ENCODE results near the gene PCDHGB1.
A peak's percentile ranks its signal among the peaks of the same experiment; 100 is the strongest.
"Not testable (repeated sequence)": the region's sequence is repeated elsewhere in the genome, so short reads cannot be mapped to it uniquely, and the experiment has no call there.

Gene PCDHGB1

GRCh38 chr5:141349917-141350619 is at the start of gene PCDHGB1:
Gene PCDHGB1, plus strand, starts transcription at chr5:141350099. Its CDS starts 162 bp downstream, at chr5:141350261.
- peak within 1 kb of the TSS in 1 of 2 donors; percentile 56 for H3K4me3 ChIP-seq (ENCODE audit: low read length in 2 of 2)
- no peaks in the 10 kb centered on the region for H3K27me3 ChIP-seq (ENCODE audit: control insufficient read depth in 2 of 2, insufficient read depth in 2 of 2, low read length in 2 of 2)
- peaks cover 4 to 19% of the 10 kb centered on the region in 2 donors for H3K9me3 ChIP-seq (ENCODE audit: control insufficient read depth in 2 of 2, low read length in 2 of 2)

DNA sequence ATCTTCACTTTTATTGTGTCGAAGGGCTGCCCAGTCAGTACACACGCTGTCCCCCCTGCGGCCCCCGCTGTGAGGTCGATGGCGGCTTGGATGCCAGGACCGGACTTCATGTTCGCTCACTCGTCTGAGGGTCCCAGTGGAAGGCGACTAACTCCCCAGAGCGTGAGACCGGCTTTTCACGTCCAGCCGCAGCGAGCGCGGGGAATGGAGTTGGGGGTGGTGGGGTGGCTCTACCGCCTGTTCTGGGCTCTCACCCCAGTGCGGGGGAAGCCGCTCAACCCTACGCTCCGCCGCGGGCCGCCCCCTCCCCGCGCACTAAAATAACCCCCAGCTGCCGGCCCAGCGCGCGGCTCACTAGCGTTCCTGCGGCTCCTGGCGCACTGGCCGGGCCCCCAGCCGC is 46.1 kb upstream of the PCDHGB1 start, which contains the start of gene SLC25A2:
SLC25A2 (minus strand) TSS at position 294 of the 400 bp plus-strand sequence; CDS start at position 110, 184 bp downstream.
- no peak within 1 kb of the TSS for H3K27ac ChIP-seq (ENCODE audit: low read depth in 2 of 2, low read length in 2 of 2)
- H3K4me1 ChIP-seq (ENCODE audit: control insufficient read depth in 2 of 2, insufficient read depth in 2 of 2, low read length in 2 of 2): no peaks in the 10 kb centered on the region
- no peak within 1 kb of the TSS for H3K4me3 ChIP-seq (ENCODE audit: low read length in 2 of 2)
- no peaks in the 10 kb centered on the region for H3K27me3 ChIP-seq (ENCODE audit: control insufficient read depth in 2 of 2, insufficient read depth in 2 of 2, low read length in 2 of 2)
- H3K36me3 ChIP-seq (ENCODE audit: control insufficient read depth in 2 of 2, insufficient read depth in 2 of 2, low read length in 2 of 2): peaks cover 0 to 2% of the 10 kb centered on the region in 2 donors
- peaks cover 40 to 43% of the 10 kb centered on the region in 2 donors for H3K9me3 ChIP-seq (ENCODE audit: control insufficient read depth in 2 of 2, low read length in 2 of 2)
- no peak within 1 kb of the TSS for H3K9ac ChIP-seq (ENCODE audit: low read depth in 1 of 2, low read length in 2 of 2)

More at GRCh38 chr5:141349917-141350619, at the start of gene PCDHGB1:
- Histone ChIP-seq H3K36me3 (ENCODE audit: control insufficient read depth in 2 of 2, insufficient read depth in 2 of 2, low read length in 2 of 2) (no peaks in the 10 kb centered on the region), H3K4me1 (ENCODE audit: control insufficient read depth in 2 of 2, insufficient read depth in 2 of 2, low read length in 2 of 2) (no peaks in the 10 kb centered on the region), H3K9ac (ENCODE audit: low read depth in 1 of 2, low read length in 2 of 2) (no peak within 1 kb of the TSS), H3K27ac (ENCODE audit: low read depth in 2 of 2, low read length in 2 of 2) (no peak within 1 kb of the TSS)

- Histone ChIP-seq H3K4me1 (ENCODE audit: control insufficient read depth in 2 of 2, insufficient read depth in 2 of 2, low read length in 2 of 2) (no peaks in the 10 kb centered on the region), H3K27ac (ENCODE audit: low read depth in 2 of 2, low read length in 2 of 2) (no peak overlapping the region), H3K27me3 (ENCODE audit: control insufficient read depth in 2 of 2, insufficient read depth in 2 of 2, low read length in 2 of 2) (no peaks in the 10 kb centered on the region), H3K9ac (ENCODE audit: low read depth in 1 of 2, low read length in 2 of 2) (no peak overlapping the region), H3K36me3 (ENCODE audit: control insufficient read depth in 2 of 2, insufficient read depth in 2 of 2, low read length in 2 of 2) (peaks cover 1 to 5% of the 10 kb centered on the region in 2 donors), H3K4me3 (ENCODE audit: low read length in 2 of 2) (no peak overlapping the region), H3K9me3 (ENCODE audit: control insufficient read depth in 2 of 2, low read length in 2 of 2) (peaks cover 35 to 42% of the 10 kb centered on the region in 2 donors)
Observed at GRCh38 chr5:141306630-141307029, 43.3 kb upstream of the PCDHGB1 start.

- H3K4me1 ChIP-seq (ENCODE audit: control insufficient read depth in 2 of 2, insufficient read depth in 2 of 2, low read length in 2 of 2): no peaks in the 10 kb centered on the region
- H3K27ac ChIP-seq (ENCODE audit: low read depth in 2 of 2, low read length in 2 of 2): no peak overlapping the region
- H3K9me3 ChIP-seq (ENCODE audit: control insufficient read depth in 2 of 2, low read length in 2 of 2): peaks cover 45 to 50% of the 10 kb centered on the region in 2 donors
- H3K9ac ChIP-seq (ENCODE audit: low read depth in 1 of 2, low read length in 2 of 2): no peak overlapping the region
- H3K4me3 ChIP-seq (ENCODE audit: low read length in 2 of 2): no peak overlapping the region
- no peaks in the 10 kb centered on the region for H3K27me3 ChIP-seq (ENCODE audit: control insufficient read depth in 2 of 2, insufficient read depth in 2 of 2, low read length in 2 of 2)
- H3K36me3 ChIP-seq (ENCODE audit: control insufficient read depth in 2 of 2, insufficient read depth in 2 of 2, low read length in 2 of 2): peaks cover 12 to 22% of the 10 kb centered on the region in 2 donors
Observed at GRCh38 chr5:141313711-141314110, 36.2 kb upstream of the PCDHGB1 start.

- Histone ChIP-seq H3K36me3 (ENCODE audit: control insufficient read depth in 2 of 2, insufficient read depth in 2 of 2, low read length in 2 of 2) (peaks cover 19 to 31% of the 10 kb centered on the region in 2 donors), H3K9me3 (ENCODE audit: control insufficient read depth in 2 of 2, low read length in 2 of 2) (peaks cover 50 to 57% of the 10 kb centered on the region in 2 donors)
- H3K4me3 ChIP-seq (ENCODE audit: low read length in 2 of 2); H3K27ac ChIP-seq (ENCODE audit: low read depth in 2 of 2, low read length in 2 of 2); H3K9ac ChIP-seq (ENCODE audit: low read depth in 1 of 2, low read length in 2 of 2); H3K4me1 ChIP-seq (ENCODE audit: control insufficient read depth in 2 of 2, insufficient read depth in 2 of 2, low read length in 2 of 2); H3K27me3 ChIP-seq (ENCODE audit: control insufficient read depth in 2 of 2, insufficient read depth in 2 of 2, low read length in 2 of 2): not testable (repeated sequence)
Observed at GRCh38 chr5:141316963-141317362, 32.9 kb upstream of the PCDHGB1 start.

GRCh38 chr5:141319202-141319601 is 30.7 kb upstream of the PCDHGB1 start:
- Histone ChIP-seq H3K9me3 (ENCODE audit: control insufficient read depth in 2 of 2, low read length in 2 of 2) (peaks cover 43 to 51% of the 10 kb centered on the region in 2 donors), H3K4me3 (ENCODE audit: low read length in 2 of 2) (peak overlapping the region; percentile 93 to 97), H3K4me1 (ENCODE audit: control insufficient read depth in 2 of 2, insufficient read depth in 2 of 2, low read length in 2 of 2) (peaks cover 4 to 8% of the 10 kb centered on the region in 2 donors), H3K27ac (ENCODE audit: low read depth in 2 of 2, low read length in 2 of 2) (no peak overlapping the region), H3K9ac (ENCODE audit: low read depth in 1 of 2, low read length in 2 of 2) (no peak overlapping the region), H3K27me3 (ENCODE audit: control insufficient read depth in 2 of 2, insufficient read depth in 2 of 2, low read length in 2 of 2) (no peaks in the 10 kb centered on the region), H3K36me3 (ENCODE audit: control insufficient read depth in 2 of 2, insufficient read depth in 2 of 2, low read length in 2 of 2) (peaks cover 19 to 31% of the 10 kb centered on the region in 2 donors)

DNA sequence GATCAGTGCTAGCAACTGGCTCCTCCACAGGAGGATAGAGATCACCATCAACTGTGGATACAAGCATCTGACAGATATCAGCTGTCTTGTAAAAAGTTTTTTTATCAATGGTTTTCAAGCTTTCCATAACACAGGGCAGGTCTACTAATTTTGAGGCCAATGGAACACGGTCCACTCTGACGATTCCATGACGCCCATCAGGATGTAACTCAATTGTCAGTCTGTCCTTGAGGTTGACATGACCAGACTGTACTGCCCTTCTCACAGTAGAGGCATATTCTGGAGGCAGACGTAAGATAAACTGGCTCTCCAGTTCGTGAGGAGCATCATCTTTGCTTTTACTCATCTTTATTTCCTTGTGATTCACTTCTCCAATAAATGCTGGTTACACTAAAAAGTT is 30.2 kb upstream of the PCDHGB1 start:
- Histone ChIP-seq H3K27ac (ENCODE audit: low read depth in 2 of 2, low read length in 2 of 2) (no peak overlapping the region), H3K4me1 (ENCODE audit: control insufficient read depth in 2 of 2, insufficient read depth in 2 of 2, low read length in 2 of 2) (peaks cover 4 to 8% of the 10 kb centered on the region in 2 donors), H3K9ac (ENCODE audit: low read depth in 1 of 2, low read length in 2 of 2) (no peak overlapping the region), H3K9me3 (ENCODE audit: control insufficient read depth in 2 of 2, low read length in 2 of 2) (peaks cover 43 to 47% of the 10 kb centered on the region in 2 donors), H3K36me3 (ENCODE audit: control insufficient read depth in 2 of 2, insufficient read depth in 2 of 2, low read length in 2 of 2) (peaks cover 19 to 31% of the 10 kb centered on the region in 2 donors), H3K27me3 (ENCODE audit: control insufficient read depth in 2 of 2, insufficient read depth in 2 of 2, low read length in 2 of 2) (no peaks in the 10 kb centered on the region), H3K4me3 (ENCODE audit: low read length in 2 of 2) (peak overlapping the region; percentile 93 to 97)

DNA sequence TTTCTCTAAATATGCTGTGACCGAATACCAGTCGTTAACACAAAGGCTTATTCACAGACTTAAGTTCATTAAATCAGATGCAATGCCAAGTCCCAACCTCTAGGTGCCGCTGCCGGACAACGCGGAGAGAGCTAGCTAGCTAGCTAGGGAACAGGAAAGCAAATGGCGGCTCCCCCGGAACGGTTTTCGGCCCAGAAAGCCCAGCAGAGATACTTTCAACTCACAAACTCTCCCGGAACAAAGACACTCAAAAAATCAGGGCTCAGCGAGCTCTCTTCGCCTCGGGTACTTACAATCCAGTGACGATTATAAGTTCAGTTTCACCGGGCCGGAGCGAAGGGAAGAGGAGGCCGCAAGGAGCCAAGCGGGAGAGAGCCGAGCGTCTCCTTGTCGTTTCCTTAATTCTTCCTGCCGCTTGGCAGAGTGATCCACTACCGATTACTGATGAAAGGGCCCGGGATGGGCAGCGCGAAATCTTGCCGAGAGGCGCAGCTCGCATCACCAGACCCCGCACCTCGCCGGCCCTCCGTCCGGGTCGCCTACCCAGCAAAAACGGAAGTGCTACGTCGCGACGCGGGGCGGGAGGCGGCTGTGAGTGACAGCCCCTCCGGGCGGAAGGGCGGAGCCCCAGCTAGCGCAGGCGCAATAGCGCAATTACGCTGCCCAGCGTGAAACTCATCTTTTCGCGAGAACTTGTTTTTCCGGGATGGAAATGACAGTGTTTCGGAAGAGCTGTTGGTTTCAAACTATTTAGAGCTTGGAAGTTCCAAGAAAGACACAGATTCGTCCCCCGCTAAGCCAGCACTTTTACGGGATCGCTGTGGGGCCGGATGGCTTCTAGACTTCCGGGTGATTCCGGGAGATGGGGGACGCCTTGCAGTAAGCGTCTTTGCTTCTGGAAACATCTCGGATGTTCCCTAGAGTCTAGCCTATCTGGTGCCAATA is 29.4 kb upstream of the PCDHGB1 start, which contains the start of gene TAF7:
TAF7 (minus strand) TSS at position 560 of the 945 bp plus-strand sequence. CDS start 740 bp downstream, outside the sequence.
- Histone ChIP-seq H3K4me1 (ENCODE audit: control insufficient read depth in 2 of 2, insufficient read depth in 2 of 2, low read length in 2 of 2) (peaks cover 4 to 8% of the 10 kb centered on the region in 2 donors), H3K4me3 (ENCODE audit: low read length in 2 of 2) (peak within 1 kb of the TSS; percentile 93 to 97), H3K36me3 (ENCODE audit: control insufficient read depth in 2 of 2, insufficient read depth in 2 of 2, low read length in 2 of 2) (peaks cover 19 to 26% of the 10 kb centered on the region in 2 donors), H3K27me3 (ENCODE audit: control insufficient read depth in 2 of 2, insufficient read depth in 2 of 2, low read length in 2 of 2) (no peaks in the 10 kb centered on the region), H3K9ac (ENCODE audit: low read depth in 1 of 2, low read length in 2 of 2) (peak within 1 kb of the TSS; percentile 81 to 95), H3K27ac (ENCODE audit: low read depth in 2 of 2, low read length in 2 of 2) (peak within 1 kb of the TSS; percentile 86 to 94), H3K9me3 (ENCODE audit: control insufficient read depth in 2 of 2, low read length in 2 of 2) (peaks cover 35 to 41% of the 10 kb centered on the region in 2 donors)

DNA sequence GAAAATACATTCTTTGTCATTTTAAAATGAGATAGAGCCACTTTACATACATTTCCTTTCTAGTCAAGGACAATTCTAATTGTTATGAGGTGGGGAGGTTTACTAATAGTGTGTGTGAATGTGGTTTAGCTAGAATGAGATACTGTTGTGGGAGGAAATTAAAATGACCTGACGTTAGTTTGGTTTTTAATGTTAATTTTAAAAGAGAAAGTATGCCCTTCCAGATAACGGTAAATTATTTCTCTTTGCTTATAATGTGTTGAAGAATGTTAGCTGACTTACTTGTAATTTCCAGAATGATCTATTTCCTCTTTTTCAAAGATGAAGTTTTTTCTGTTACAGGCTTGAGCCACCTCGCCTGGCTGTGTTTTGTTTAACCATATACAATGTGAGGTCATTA is 27.6 kb upstream of the PCDHGB1 start:
- Histone ChIP-seq H3K27ac (ENCODE audit: low read depth in 2 of 2, low read length in 2 of 2) (no peak overlapping the region), H3K9ac (ENCODE audit: low read depth in 1 of 2, low read length in 2 of 2) (no peak overlapping the region), H3K4me1 (ENCODE audit: control insufficient read depth in 2 of 2, insufficient read depth in 2 of 2, low read length in 2 of 2) (peaks cover 4 to 8% of the 10 kb centered on the region in 2 donors), H3K36me3 (ENCODE audit: control insufficient read depth in 2 of 2, insufficient read depth in 2 of 2, low read length in 2 of 2) (peaks cover 17 to 19% of the 10 kb centered on the region in 2 donors), H3K4me3 (ENCODE audit: low read length in 2 of 2) (no peak overlapping the region), H3K9me3 (ENCODE audit: control insufficient read depth in 2 of 2, low read length in 2 of 2) (peaks cover 25 to 33% of the 10 kb centered on the region in 2 donors), H3K27me3 (ENCODE audit: control insufficient read depth in 2 of 2, insufficient read depth in 2 of 2, low read length in 2 of 2) (no peaks in the 10 kb centered on the region)

Data from mucosa of rectum (tissue), 2 donors.